ENCODE data around the gene MESP1. TPM values are rescaled to one million over a fixed set of nuclear protein-coding genes. Genes with fewer than 3 reads are reported as not detected.

The MESP1 gene
- total RNA-seq, 1 donor from 2014 or later: not detected

DNA sequence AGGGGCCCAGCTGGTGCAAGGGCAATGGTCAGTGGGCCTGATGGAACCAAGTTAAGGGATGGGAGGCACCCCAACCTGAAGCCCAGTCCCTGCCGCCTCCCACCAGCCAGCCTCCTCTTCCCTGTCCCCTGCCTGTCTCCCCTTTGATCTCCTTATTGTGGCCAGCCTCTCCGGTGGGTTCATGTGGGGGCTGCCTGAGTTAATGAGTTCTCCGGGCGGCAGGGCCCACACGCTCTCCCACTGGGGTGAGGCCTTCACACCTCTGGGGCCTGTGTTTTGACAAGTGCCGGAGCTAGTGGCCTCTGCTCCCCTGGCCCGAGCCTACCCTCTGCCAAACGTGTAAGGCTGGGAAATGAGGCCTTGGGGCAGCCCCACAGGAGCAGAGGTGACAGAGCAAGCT is 7.2 kb upstream of the MESP1 start:
- Histone ChIP-seq H2AFZ (replicated peaks) (no peak overlapping the region), H3K9me3 (ENCODE audit: low read depth) (no peaks in the 10 kb centered on the region), H3K4me2 (no peak overlapping the region), H3K9ac (no peak overlapping the region), H3K79me2 (ENCODE audit: low read depth) (no peaks in the 10 kb centered on the region), H3F3A (ENCODE audit: low read depth) (no peaks in the 10 kb centered on the region), H3K36me3 (no peaks in the 10 kb centered on the region), H4K20me1 (ENCODE audit: low read depth) (no peaks in the 10 kb centered on the region), H3K4me1 (no peaks in the 10 kb centered on the region), H3K4me3 (no peak overlapping the region), H3K27me3 (peaks cover 22% of the 10 kb centered on the region), H3K27ac (no peak overlapping the region)
- H3K4me3 Mint-ChIP-seq: no peak overlapping the region
- H3K9me3 Mint-ChIP-seq: no peaks in the 10 kb centered on the region
- no peak overlapping the region for H3K27ac Mint-ChIP-seq
- H3K36me3 Mint-ChIP-seq: no peaks in the 10 kb centered on the region
- DNase-seq (ENCODE audit: low spot score): no peak
- no peaks in the 10 kb centered on the region for H3K4me1 Mint-ChIP-seq
- TF ChIP-seq CTCF (IDR thresholded peaks at IDR 0.05) (no peak), EZH2 (IDR thresholded peaks at IDR 0.05) (no peak), EZH2phosphoT487 (IDR thresholded peaks at IDR 0.05) (no peak)
- H3K27me3 Mint-ChIP-seq (ENCODE audit: insufficient read depth, low read depth): peaks cover 8% of the 10 kb centered on the region

GRCh38 chr15:89756897-89757296 is 5.8 kb upstream of the MESP1 start:
- Histone ChIP-seq H3K9ac (no peak overlapping the region), H3K79me2 (ENCODE audit: low read depth) (no peaks in the 10 kb centered on the region), H3K9me3 (ENCODE audit: low read depth) (no peaks in the 10 kb centered on the region), H3F3A (ENCODE audit: low read depth) (no peaks in the 10 kb centered on the region), H3K4me3 (no peak overlapping the region), H3K36me3 (no peaks in the 10 kb centered on the region), H3K4me1 (no peaks in the 10 kb centered on the region), H3K27me3 (peaks cover 34% of the 10 kb centered on the region), H4K20me1 (ENCODE audit: low read depth) (no peaks in the 10 kb centered on the region), H3K4me2 (no peak overlapping the region), H3K27ac (no peak overlapping the region), H2AFZ (replicated peaks) (no peak overlapping the region)
- H3K4me1 Mint-ChIP-seq: no peaks in the 10 kb centered on the region
- no peak for DNase-seq (ENCODE audit: low spot score)
- no peaks in the 10 kb centered on the region for H3K36me3 Mint-ChIP-seq
- no peak overlapping the region for H3K4me3 Mint-ChIP-seq
- no peak overlapping the region for H3K27ac Mint-ChIP-seq
- TF ChIP-seq EZH2 (IDR thresholded peaks at IDR 0.05) (no peak), CTCF (IDR thresholded peaks at IDR 0.05) (no peak), EZH2phosphoT487 (IDR thresholded peaks at IDR 0.05) (no peak)
- no peaks in the 10 kb centered on the region for H3K9me3 Mint-ChIP-seq
- peaks cover 8% of the 10 kb centered on the region for H3K27me3 Mint-ChIP-seq (ENCODE audit: insufficient read depth, low read depth)

DNA sequence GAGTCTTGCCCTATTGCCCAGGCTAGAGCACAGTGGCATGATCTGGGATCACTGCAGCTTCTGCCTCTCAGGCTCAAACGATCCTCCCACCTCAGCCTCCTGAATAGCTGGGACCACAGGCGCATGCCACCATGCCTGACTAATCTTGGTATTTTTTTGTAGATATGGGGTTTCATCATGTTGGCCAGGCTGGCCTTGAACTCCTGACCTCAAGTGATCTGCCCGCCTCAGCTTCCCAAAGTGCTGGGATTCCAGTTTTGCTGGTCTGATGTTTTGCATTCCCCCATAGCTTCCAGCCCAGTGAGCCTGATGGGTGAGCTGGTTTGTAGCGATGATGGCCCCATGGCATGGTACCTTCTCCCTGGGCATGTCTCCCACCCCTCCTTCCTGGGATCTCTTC is 4.7 kb upstream of the MESP1 start:
- Mint-ChIP-seq H3K36me3 (no peaks in the 10 kb centered on the region), H3K4me3 (no peak overlapping the region), H3K9me3 (no peaks in the 10 kb centered on the region), H3K27ac (no peak overlapping the region), H3K4me1 (no peaks in the 10 kb centered on the region), H3K27me3 (ENCODE audit: insufficient read depth, low read depth) (peaks cover 11% of the 10 kb centered on the region)
- Histone ChIP-seq H3K4me1 (no peaks in the 10 kb centered on the region), H3K9ac (no peak overlapping the region), H3K36me3 (no peaks in the 10 kb centered on the region), H3K4me2 (no peak overlapping the region), H3K4me3 (no peak overlapping the region), H3K27me3 (peaks cover 46% of the 10 kb centered on the region), H3K9me3 (ENCODE audit: low read depth) (no peaks in the 10 kb centered on the region), H3K79me2 (ENCODE audit: low read depth) (no peaks in the 10 kb centered on the region), H4K20me1 (ENCODE audit: low read depth) (no peaks in the 10 kb centered on the region), H3K27ac (no peak overlapping the region), H2AFZ (replicated peaks) (no peak overlapping the region), H3F3A (ENCODE audit: low read depth) (no peaks in the 10 kb centered on the region)
- DNase-seq (ENCODE audit: low spot score): no peak
- TF ChIP-seq CTCF (IDR thresholded peaks at IDR 0.05) (no peak), EZH2phosphoT487 (IDR thresholded peaks at IDR 0.05) (no peak), EZH2 (IDR thresholded peaks at IDR 0.05) (no peak)

All from neural progenitor cell (in vitro differentiated cells).